ENCODE measurements around the gene RAE1. TPM values are rescaled to one million over a fixed set of nuclear protein-coding genes. Genes with fewer than 3 reads are reported as not detected.

The RAE1 gene
- total RNA-seq, 6 donors from 2014 or later = 10.1 to 31.0 (median 17.9) TPM

GRCh38 chr20:57426271-57426689 is 75.2 kb downstream of the RAE1 start:
- 82 to 86% methylated on average over 11 to 13 of the region's 13 CpGs for WGBS, 2 donors
- peaks cover 0 to 5% (median 2%) of the 10 kb centered on the region in 4 donors for H3K4me1 ChIP-seq
- DNase-seq (no peak), ATAC-seq (ENCODE audit: low FRiP score in 2 of 2) (no peak)
- H3K9me3 ChIP-seq = no peaks in the 10 kb centered on the region
- H3K27me3 ChIP-seq = no peaks in the 10 kb centered on the region
- no peak overlapping the region for H3K27ac ChIP-seq
- H3K4me3 ChIP-seq = no peak overlapping the region
- no peaks in the 10 kb centered on the region for H3K36me3 ChIP-seq
- TF ChIP-seq POLR2AphosphoS5 (IDR thresholded peaks at IDR 0.05) = no peak
- TF ChIP-seq, protein P1, sequence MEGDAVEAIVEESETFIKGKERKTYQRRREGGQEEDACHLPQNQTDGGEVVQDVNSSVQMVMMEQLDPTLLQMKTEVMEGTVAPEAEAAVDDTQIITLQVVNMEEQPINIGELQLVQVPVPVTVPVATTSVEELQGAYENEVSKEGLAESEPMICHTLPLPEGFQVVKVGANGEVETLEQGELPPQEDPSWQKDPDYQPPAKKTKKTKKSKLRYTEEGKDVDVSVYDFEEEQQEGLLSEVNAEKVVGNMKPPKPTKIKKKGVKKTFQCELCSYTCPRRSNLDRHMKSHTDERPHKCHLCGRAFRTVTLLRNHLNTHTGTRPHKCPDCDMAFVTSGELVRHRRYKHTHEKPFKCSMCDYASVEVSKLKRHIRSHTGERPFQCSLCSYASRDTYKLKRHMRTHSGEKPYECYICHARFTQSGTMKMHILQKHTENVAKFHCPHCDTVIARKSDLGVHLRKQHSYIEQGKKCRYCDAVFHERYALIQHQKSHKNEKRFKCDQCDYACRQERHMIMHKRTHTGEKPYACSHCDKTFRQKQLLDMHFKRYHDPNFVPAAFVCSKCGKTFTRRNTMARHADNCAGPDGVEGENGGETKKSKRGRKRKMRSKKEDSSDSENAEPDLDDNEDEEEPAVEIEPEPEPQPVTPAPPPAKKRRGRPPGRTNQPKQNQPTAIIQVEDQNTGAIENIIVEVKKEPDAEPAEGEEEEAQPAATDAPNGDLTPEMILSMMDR (IDR thresholded peaks at IDR 0.05) = no peak
- no peak for TF ChIP-seq POLR2A (IDR thresholded peaks at IDR 0.05)
- no peak for TF ChIP-seq EP300 (IDR thresholded peaks at IDR 0.05)

DNA sequence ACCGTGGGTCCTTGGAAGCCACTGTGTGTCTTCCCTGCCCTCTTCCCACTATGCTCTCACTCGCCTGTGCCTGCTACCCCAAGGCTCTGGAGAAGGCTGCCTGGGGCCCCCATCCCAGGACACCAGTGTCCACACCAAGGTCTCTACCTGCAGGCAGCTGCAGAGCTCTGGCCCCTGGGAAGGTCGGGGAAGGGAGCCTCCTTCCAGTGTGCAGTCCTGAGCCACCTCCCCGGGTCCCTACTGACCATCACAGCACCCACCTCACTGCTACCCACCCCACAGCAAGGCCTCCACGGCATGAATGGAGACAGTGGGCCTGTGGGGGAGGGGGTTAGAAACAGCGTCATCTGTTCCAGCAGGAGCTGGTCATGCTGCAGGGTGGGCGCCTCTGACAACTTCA is 75.8 kb downstream of the RAE1 start:
- no peaks in the 10 kb centered on the region for H3K36me3 ChIP-seq
- H3K4me3 ChIP-seq = no peak overlapping the region
- no peaks in the 10 kb centered on the region for H3K9me3 ChIP-seq
- DNase-seq (no peak), ATAC-seq (ENCODE audit: low FRiP score in 2 of 2) (no peak)
- TF ChIP-seq EP300 (IDR thresholded peaks at IDR 0.05) (no peak), POLR2A (IDR thresholded peaks at IDR 0.05) (no peak), POLR2AphosphoS5 (IDR thresholded peaks at IDR 0.05) (no peak)
- TF ChIP-seq, protein P1 (IDR thresholded peaks at IDR 0.05) = no peak
- H3K4me1 ChIP-seq = peaks cover 0 to 6% (median 2%) of the 10 kb centered on the region in 4 donors
- H3K27ac ChIP-seq = no peak overlapping the region
- H3K27me3 ChIP-seq = no peaks in the 10 kb centered on the region
- WGBS, 2 donors = 83 to 88% methylated on average over 7 of the region's 7 CpGs

DNA sequence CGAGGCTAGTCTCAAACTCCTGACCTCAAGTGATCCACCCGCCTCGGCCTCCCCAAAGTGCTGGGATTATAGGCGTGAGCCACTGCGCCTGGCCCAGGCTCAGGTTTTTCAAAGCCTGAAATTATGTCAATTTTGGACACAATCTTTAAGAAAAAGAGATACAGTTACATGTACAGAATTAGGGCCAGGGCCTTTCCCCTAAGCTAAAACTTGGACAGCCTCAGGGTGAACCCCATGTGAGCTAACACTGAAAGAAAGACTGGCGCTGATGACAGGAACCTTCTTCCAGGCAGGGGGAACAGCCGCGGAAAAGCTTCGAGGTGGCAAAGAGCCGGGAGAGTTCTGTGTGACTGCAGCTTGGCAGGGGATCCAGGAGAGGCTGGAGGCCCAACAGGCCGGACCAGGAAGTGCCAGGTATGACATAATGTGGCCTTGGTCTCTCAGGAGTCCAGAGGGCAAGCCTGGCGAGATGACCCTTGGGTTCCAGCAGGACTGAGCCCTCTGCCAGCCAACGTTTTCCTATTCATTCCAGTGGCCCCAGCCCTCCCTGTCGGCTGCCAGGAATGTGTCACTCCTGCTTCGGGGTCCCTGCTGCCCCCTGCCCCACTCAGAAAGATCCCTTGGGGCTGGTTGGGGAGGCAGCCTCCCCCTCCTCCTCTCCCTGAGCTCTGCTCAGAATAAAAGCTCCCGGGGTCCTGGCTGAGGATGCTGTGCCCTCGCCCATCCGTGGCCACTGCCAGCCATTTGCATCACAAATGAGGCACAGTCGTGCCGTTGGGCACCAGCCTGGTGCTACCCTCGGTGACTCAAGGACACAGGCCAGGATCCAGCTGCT is 77.5 kb downstream of the RAE1 start:
- Histone ChIP-seq H3K27ac (no peak overlapping the region), H3K27me3 (no peaks in the 10 kb centered on the region), H3K4me1 (peaks cover 11 to 23% (median 14%) of the 10 kb centered on the region in 4 donors), H3K36me3 (no peaks in the 10 kb centered on the region), H3K9me3 (no peaks in the 10 kb centered on the region), H3K4me3 (no peak overlapping the region)
- WGBS, 2 donors = 72 to 86% methylated on average over 11 to 21 of the region's 21 CpGs
- DNase-seq (no peak), ATAC-seq (ENCODE audit: low FRiP score in 2 of 2) (no peak)
- no peak for TF ChIP-seq EP300 (IDR thresholded peaks at IDR 0.05)
- TF ChIP-seq, protein P1 (IDR thresholded peaks at IDR 0.05) = no peak
- TF ChIP-seq POLR2AphosphoS5 (IDR thresholded peaks at IDR 0.05) = no peak
- TF ChIP-seq POLR2A (IDR thresholded peaks at IDR 0.05) = no peak

Small RNA genes lying within 50 kb of the gene (small RNA-seq; reads per million reads assigned to genes)
- gene MIR4325 (0 reads per million in 4 donors), gene RF00019 (0 reads per million in 4 donors), gene RPL39P39 (0 reads per million in 4 donors)

Other genes with a start within 250 kb of the RAE1 start
- gene BMP7, start 84.6 kb upstream of the RAE1 start, total RNA-seq = 1 to 10 TPM in 4 of 6 donors, under 1 TPM in 1, not detected in 1; 0.30 to 4.0 (median 2.6) TPM
- gene SPO11, start 21.5 kb upstream of the RAE1 start, total RNA-seq = not detected
- gene RBM38, start 40.1 kb downstream of the RAE1 start, total RNA-seq = 10 to 100 TPM; 14.7 to 27.5 (median 22.3) TPM
- under 1 TPM in 3 of 6 donors, not detected in 3; 0.11 to 0.17 (median 0.14) TPM for gene CTCFL, start 173.9 kb downstream of the RAE1 start, total RNA-seq
- 1 to 10 TPM in 1 of 6 donors, under 1 TPM in 2, not detected in 3; 0.23 to 1.3 (median 0.51) TPM for gene PCK1, start 209.9 kb downstream of the RAE1 start, total RNA-seq